HG02759 (cell line): ENCODE measurements around the gene DHX15.
A peak's percentile ranks its signal among the peaks of the same experiment; 100 is the strongest.

Source experiments
- ATAC-seq: cut with Tn5 transposase; IDR thresholded peaks from one replicate; pipeline ENCODE4 v1.9.1; 2021; ENCODE audit warnings: mild to moderate bottlenecking, moderate library complexity; ENCODE audit not compliant: unreplicated experiment

The DHX15 gene

DNA sequence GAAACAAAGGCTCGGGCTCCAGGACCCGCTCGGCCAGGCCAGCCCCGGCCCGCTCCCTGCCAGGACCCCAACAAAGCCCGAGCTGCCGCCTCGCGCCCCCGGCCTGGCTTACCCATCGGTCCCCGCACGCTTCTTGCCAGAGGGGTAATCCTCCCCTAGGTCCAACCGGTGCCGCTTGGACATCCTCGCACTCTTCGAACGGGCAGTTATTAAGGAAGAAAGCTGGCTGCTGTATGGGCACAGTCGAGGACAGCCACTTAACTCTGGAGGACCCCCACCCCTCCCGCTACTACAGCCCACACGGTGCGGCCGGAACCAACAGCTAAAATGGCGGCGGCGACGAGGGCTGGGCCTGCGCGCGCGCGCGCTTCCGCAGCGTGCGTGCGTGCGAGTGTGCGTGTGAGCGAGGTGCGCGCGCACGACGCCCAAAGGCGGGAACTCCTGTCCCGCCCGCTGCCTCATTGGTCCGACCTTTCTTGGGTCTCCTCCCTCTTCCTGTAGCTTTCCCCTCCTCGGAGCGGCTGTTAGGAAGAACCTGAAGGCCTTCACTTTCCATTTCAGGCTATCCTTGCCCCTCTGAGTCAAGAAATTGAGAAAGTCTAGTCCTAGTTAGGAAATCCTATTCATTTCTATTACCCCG lies at the start of gene DHX15:
Gene DHX15, minus strand, starts transcription at position 344 of the 640 bp plus-strand sequence. Its CDS starts 161 bp downstream, at position 183.
- peak; percentile 90 for ATAC-seq

DNA sequence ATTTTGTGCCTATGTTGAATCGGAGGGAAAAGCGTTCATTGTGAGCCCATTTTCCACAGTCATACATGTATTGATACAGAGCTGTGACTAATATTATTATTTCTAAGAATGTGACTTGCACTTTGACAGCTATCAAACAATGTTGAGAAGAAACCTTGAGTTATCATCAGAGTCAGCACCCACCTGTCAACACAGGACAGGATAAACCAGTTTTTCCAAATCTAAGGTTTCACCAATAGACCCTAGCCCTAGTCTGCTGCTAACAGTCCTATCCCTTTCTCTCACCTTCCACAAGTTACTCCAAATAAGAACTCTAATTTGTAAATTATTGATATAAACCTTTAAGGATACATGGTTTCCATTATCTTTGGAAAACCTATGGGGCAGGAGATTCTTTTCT lies 47.7 kb upstream of the DHX15 start:
- no peak for ATAC-seq

DNA sequence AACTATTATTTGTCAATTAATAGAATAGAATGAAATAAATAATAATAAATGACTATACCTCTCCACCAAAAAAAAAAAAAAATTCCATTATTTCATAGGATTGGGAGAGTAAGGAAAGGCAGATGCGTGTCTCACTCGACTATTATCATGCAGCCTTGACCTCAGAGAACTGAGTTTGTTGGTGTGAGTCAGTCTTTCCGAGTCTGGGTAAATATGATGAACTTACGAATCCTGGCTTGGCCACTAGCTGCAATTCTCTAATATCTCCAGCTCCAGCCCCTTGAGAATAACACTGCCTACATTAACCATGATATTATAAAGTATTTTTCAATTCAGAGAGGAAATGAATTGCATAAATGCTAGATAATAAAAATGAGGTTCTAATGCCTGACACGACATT lies 46.6 kb upstream of the DHX15 start:
- ATAC-seq = no peak

DNA sequence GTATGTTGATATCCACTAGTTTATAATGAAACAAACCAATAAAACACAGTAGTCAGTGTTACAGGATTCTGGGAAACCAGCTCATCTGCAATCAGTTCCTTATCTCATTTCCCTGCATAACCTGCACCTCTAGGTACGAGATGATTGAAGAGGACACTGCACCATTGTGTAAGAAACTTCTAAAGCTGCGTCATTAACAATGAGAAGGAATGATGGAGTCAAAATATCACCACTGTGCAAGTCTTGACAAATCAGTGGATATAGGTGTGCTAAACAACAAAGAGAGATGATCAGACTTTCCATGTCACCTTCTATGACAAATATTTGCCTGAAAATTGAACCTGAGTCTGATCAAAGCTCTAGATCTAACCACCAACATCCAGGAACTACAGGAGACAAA lies 40.7 kb upstream of the DHX15 start:
- no peak for ATAC-seq

DNA sequence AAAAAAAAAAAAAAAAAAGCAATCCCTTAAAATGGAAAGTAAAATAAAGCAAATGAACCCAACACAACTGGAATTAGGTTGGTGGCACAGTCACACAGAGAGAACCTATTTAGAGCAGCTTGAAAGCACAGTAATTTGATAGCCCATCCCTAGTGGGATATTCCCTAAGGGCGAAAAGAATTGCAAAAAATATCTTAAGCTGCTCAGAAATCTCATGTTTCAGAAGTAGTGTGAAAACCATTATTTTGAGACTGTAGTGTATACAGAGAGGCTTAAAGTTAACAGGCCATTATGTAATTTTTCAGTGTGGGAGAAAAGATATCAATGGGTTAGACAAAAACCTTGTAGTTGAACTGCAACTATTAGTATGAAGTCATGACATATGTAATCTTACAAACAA lies 40.0 kb upstream of the DHX15 start:
- no peak for ATAC-seq

DNA sequence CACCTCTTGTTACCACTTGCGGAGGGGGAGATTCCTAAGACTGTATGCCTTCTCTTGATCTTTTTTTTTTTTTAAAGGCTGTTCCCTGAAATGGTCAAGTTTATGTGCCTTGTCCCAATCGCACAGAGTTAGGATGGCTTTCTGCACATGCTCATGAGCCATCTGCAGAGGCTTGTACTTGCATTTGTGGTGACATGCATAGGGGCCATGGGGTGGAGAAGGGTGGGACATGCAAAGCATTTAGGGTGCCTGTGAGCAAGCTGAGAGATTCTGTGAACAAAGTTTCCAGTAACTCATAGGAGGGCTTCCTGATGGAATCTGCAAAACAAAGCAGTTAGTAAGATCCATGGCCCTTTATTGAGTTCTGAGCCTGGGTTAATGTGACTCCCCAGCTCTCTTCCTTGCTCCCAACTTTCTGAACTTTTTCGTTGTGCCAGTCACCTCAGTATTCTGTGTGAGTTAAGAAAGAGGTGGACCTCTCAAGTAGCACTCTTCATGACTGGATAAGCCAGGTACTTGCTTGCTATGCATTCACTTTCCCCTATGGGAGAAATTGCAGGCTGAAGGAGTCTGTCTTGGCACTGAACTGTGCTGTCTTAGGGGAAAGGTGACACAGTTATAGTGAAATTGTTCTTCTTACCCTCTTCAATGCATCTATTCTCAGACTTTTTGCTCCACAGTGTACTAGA lies 37.9 kb upstream of the DHX15 start:
- no peak for ATAC-seq

DNA sequence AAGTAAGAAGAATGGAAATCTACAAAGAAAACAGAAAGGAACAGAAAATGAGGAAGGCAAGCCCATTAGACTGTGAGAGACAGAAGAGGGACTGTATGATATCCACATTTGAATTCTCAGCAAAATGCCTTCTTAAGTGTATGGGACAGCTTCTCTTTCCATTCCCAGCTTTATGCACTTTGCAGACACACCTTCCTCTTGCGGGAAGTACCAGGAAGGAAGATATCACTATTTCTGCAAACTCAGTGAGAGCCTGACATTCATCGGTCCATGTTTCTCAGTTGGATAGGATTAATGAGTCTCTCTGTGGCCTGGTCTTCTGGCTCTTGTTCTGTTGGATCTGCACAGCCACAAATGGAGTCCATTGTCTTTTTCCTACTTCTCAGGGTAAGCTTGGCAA lies 31.6 kb upstream of the DHX15 start:
- no peak for ATAC-seq

DNA sequence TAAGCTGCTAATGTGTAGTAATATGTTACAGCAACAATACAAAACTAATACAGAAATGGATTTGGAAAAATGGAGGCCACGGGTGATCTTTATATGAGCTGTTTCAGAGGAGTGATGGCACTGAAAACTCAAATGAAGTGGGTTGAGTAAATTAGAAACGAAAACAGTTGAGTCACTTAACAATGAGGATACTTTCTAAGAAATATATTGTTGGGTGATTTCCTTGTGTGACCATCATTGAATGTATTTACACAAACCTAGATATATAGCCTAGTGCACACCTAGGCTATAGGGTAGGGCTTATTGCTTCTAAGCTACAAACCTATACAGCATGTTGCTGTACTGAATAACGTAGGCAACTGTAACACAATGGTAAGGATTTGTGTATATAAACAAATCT lies 30.5 kb upstream of the DHX15 start:
- ATAC-seq = no peak

DNA sequence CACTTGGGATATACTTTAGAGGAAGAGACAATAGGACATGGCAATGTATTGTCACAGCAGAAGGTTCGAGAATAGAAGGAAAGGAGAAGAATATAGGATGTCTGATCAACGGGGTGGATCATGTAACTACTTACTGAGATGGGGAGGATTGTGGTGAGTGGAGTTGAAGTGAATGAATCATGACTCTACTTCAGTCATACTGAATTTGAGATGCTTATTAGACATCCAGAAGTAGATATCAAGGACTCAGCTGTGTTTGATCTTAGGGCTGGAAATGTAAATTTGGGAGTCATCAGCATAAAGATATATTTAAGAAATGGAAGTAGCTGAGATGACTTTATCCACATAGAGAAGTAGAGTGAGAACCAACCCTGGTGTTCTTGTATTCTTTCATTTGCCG lies 29.1 kb upstream of the DHX15 start:
- ATAC-seq = no peak

DNA sequence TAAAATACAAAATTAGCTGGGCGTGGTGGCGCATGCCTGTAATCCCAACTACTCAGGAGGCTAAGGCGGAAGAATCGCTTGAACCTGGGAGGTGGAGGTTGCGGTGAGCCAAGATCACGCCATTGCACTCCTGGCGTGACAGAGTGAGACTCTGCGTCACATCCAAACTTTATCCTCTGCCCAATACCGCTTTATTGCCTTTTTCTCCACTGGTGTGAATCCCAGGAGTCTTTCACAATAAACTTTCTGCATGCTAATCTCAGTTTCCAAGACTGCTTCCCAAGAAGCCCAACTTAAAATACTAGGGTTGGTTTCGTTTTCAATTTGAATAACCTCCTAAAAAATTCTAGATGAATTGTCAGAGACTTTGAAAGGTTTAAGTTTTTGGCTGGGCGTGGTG lies 27.2 kb upstream of the DHX15 start:
- no peak for ATAC-seq

DNA sequence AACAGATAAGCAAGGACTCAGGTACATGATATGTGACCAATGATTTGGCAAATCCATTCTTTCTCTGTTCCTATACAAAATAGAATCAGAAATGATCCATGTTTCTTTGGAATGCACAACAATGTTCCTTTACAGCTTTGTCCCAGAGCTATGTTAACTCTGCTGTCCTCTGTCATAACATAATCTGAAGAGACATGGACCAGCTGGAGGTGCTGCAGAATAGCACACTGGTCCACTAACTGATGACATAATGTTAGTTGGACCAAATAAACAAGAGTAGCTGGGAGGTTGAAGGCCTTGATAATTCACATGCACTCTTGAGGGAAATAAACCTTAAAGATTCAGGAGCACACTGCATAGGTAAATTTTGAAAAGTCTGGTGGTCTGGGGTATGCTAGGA lies 23.0 kb upstream of the DHX15 start:
- no peak for ATAC-seq

DNA sequence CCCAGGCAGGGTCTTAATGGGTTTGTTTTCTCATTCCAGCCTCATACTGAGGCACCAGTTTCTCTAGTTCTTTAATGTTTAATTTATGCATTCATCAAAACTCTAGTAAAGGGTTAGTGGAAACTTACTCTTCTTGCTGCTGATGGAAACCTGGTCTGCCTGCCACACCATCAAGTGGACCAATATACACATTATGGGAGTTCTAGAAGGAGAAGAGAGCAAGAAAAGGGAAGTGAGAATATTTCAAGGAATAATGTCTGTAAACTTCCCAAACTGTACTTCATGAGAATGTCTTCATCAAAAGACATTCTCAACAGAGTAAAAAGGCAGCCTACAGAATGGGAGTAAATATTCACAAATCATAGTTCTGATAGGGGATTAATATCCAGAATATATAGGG lies 20.9 kb upstream of the DHX15 start:
- no peak for ATAC-seq

DNA sequence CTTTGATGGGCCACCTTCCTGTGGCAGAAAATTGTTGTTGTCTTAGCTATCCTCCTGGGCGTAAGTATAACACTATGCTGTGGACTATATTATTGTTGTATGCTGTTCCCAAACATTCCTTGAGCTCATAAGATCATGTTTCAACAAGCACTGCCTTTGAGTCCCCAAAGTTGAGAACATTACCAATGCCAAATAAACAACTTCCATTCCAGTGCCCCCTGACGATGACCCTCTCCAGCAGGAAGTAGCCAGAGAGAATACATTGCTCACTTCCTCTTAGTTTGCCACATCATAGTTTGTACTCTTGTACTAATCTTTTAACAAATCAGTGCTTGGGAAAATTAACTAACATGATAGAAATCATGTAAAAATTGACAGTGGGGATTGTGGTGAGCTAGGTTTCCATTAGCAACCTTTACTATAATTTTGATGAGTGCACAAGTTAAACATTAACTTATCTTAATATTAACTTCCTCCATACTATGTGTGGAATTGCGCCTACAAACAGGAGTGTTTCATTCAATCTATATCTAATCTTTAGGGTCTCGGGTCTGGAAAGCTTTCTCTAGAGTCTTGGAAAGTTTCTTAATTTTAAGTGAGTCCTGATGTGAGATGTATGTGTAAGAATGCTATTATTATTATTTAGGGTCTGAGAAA lies 20.3 kb upstream of the DHX15 start:
- ATAC-seq = no peak

DNA sequence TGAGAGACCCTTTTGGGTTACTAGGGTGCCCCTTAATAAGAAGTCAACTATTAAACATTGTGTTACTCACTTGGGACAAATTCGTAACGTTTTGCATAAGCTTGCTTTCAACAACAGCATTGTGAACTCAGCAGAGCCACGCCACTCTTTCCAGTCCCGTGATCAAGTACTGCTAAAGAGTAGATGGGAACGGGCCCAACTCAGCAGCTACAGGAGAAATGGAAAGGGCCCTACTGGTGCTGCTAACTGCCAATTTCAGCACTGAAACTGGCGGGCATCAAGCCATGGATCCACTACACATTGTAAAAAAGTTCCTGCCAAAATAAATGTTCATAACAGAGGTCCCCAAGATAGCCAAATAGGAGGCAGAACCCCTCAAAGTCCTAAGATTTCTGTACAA lies 19.0 kb upstream of the DHX15 start:
- no peak for ATAC-seq

DNA sequence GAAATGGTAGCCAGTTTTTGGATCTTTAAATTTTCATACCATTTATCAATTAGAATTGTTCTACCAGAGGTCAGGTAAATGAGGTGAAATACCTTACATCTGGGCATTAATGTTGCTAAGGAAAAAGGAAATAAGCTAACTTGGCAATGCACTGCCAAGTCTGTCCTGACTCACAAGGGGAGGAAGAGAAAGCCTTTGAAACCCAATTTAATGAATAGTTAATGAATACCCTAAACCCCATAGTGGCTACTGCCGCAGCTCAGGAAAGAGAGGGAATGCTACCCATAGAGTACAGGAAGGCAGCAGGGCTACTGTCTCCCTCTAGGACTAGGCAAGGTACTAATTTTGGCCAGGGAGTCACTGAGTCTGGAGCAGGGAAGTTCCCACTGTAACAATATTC lies 16.8 kb upstream of the DHX15 start:
- ATAC-seq = no peak

DNA sequence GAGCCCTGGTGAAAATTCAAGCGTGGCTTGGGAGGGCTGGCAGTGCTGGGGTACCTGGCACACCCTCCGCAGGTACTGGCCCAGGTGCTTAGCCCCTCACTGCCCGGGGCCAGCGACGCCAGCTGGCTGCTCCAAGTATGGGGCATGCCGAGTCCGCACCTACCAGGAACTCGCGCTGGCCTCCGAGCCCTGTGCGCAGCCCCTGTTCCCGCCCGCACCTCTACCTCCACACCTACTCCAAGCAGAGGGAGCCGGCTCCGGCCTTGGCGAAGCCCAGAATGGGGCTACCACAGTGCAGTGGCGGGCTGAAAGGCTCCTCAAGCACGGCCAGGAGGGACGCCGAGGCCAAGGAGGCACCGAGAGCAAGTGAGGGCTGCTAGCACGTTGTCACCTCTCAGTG lies 14.9 kb upstream of the DHX15 start:
- ATAC-seq = no peak

DNA sequence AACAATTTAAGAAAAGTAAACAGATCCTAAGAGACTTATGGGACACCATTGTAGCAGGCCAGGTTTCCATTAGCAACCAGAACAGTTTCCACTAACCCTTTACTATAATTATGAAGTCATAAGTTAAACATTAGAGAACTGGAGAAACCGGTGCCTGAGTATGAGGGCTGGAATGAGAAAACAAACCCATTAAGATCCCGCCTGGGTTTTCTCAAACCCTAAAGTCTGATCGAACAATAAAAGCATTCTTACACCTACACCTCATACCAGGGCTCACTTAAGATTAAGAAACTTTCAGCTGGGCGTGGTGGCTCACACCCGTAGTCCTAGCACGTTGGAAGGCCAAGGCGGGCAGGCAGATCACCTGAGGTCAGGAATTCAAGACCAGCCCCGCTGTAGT lies 13.7 kb upstream of the DHX15 start:
- no peak for ATAC-seq

DNA sequence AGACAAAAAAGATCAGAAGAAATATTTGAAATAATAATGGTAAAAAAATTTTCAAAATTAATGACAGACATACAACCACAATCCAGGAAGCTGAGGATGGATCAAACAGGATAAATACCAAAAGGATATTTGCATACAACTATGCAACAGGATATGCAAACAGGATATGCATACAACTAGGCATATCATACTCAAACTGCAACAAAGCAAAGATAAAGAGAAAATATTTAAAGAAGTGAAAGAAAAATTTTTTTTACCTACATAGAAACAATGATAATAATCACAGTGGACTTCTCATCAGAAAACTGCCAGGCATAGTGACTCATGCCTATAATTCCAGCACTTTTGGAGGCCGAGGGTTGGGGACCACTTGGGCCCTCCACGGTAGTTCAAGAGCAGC lies 11.3 kb upstream of the DHX15 start:
- ATAC-seq = no peak

DNA sequence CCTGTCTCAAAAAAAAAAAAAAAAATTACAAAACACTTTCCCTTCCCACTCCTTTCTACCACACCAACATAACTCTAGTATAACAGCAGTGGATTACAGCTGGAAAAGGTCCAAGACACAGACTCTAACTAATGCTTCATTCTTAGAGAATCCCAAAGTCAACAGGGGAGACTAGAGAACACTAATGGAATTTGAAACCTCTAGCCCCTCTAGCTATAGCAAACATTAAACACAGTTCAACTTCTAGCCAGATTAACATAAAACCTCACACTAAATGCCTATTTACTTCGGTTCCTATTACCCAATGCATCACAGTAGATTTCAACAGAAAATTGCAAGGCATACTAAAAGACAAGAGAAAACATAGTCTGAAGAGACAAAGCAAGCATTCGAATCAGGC lies 10.5 kb upstream of the DHX15 start:
- no peak for ATAC-seq

DNA sequence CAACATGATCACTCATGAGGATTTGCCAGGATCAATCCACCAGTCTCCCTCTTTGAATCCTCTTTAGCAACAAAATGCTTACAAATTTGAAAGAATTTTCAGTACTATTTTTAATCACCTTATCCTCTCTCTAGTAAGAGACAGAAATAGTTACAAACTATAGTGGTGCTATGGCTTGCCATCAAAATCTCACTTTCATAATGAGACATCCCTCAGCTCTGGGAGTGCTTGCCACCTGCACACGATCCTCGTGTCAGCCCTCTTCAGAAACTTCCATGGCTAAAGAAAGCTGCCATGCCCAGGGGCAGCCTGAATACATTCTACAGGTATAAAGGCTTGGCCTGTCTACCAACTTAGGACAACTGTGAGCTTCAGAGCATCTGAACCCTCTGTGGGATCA lies 5.1 kb upstream of the DHX15 start:
- peak; percentile 45 for ATAC-seq

DNA sequence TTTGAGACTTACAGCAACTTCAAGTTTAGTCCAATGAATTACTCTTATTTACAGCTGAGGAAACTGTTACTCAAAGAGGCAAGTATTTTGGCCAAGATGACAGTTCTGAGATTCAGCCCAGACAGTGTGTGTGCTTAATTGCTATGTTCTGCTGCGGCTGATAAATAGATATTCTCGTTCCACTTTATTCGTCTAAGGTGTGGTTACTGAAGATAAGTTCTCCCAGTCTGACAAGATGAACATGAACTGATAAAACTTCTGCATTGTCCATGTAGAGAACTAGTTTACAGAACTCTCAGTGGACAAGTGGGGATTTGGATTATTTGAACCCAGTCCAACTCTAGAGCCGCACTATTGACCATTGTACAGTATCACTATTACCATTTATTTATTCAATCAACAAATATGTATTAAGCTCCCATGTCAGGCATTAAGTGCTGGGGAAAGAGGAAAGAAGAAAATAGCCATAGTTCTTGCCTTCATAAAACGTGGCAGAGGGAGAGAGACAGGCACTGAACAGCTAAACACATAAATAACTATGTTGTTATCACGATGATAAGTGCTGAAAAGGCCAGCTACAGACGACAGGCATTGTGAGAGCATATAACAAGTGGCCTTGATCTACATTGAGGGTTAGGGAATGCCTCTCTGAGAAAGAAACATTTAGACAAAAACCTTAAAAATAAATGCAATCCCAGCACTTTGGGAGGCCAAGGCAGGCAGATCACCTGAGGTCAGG lies 4.0 kb upstream of the DHX15 start:
- no peak for ATAC-seq
